ENCODE data around the gene HRC.

The HRC gene

DNA sequence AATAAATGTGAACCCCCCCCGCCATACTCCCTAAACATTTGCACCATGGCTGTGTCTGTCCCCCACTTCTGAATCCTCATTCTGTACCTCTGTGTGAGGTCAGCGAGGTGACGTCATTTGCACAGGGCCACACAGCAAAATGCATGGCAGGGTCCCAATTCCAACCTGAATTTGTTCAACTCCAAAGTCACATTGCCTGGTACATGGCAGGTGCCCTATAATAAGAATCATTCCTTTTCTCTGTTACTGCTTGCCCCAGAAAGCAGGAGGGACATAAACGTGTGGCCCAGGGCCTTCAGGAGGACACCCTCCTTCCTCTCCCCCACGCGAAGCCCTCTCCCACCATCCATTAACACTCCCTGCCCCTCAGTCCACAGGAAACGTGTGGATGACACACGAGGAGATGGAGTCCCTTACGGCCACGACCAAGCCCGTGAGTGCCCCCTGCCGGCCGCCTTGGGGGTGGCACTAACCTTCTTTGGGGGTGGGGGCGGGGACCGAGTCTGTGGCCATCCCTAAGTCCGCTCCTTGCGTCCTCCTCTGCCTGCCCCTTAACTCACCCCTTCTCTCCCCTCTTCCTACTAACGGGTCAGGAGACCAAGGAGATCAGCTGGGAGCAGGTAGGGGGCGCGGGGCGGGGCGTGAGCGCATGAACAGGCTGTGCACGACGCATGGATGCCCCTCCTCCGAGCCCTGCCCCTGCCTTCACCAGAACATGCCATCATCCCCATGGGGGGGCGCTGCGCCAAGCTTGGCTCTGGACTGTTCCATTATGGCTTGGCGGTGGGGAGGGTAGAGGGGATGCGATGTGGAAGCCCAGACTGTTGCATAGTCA lies 9.4 kb downstream of the HRC start:
- Histone ChIP-seq H3K14ac (ENCODE audit: low read length) (no peak overlapping the region), H2BK5ac (ENCODE audit: low read depth, low read length, poor library complexity) (no peak overlapping the region), H3K27me3 (ENCODE audit: insufficient read depth, low read length) (no peaks in the 10 kb centered on the region), H2BK12ac (ENCODE audit: low read length) (no peak overlapping the region), H4K8ac (ENCODE audit: low read depth, low read length) (no peak overlapping the region), H3K4me1 (ENCODE audit: control insufficient read depth in 1 of 2, insufficient read depth in 2 of 2, low read length in 2 of 2) (peaks cover 6 to 25% of the 10 kb centered on the region in 2 experiments), H3K36me3 (ENCODE audit: control insufficient read depth in 1 of 2, insufficient read depth in 2 of 2, low read length in 2 of 2) (no peaks in the 10 kb centered on the region), H3K9me3 (ENCODE audit: insufficient read depth, low read depth, low read length) (peaks cover 2% of the 10 kb centered on the region), H3K4ac (ENCODE audit: low read depth, low read length) (no peak overlapping the region), H3K4me3 (ENCODE audit: low read depth, low read length) (peak overlapping the region; percentile 54), H2AFZ (ENCODE audit: insufficient read depth, low read length, poor library complexity) (peak overlapping the region; percentile 23), H2BK120ac (ENCODE audit: insufficient read depth, low read length, poor library complexity) (no peak overlapping the region), H4K12ac (ENCODE audit: low read depth, low read length) (no peak overlapping the region), H3K27ac (ENCODE audit: low read depth, low read length) (no peak overlapping the region), H4K91ac (ENCODE audit: low read depth, low read length) (no peak overlapping the region), H3K18ac (ENCODE audit: low read length) (no peak overlapping the region), H3K79me2 (ENCODE audit: control insufficient read depth, insufficient read depth, low read length, poor library complexity) (peaks cover 2% of the 10 kb centered on the region), H3K79me1 (ENCODE audit: low read length) (peaks cover 14% of the 10 kb centered on the region), H3K23ac (ENCODE audit: low read length) (no peak overlapping the region), H3K4me2 (ENCODE audit: low read length) (peak overlapping the region; percentile 58), H2AK5ac (ENCODE audit: low read length) (no peak overlapping the region), H3K9ac (ENCODE audit: low read length) (no peak overlapping the region)
- no CpG with 5 or more reads among the region's 30 CpGs for WGBS (ENCODE audit: extremely low coverage, insufficient coverage, insufficient read length)
- peak; percentile 45 to 80 for DNase-seq

DNA sequence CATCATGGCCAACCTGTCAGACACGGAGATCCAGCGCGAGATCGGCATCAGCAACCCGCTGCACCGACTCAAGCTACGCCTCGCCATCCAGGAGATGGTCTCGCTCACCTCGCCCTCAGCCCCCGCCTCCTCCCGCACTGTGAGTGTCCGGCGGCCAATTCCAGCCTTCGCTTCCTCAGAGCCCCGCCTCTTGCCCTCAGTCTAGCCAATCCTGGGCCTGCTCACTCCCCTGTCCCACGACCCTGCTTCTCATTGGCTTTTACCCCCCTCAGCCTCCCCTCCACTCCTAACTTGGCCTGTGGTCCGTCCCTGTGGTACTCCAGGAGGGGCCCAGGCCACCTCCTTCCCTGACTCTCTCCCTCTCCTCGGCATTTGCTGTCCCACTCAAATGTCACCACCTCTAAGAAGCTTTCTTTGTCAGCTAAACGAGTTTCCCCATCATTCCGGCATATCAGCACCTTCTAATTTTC lies 12.3 kb downstream of the HRC start:
- Histone ChIP-seq H3K18ac (ENCODE audit: low read length) (no peak overlapping the region), H3K4me2 (ENCODE audit: low read length) (peak overlapping the region; percentile 92), H3K23ac (ENCODE audit: low read length) (no peak overlapping the region), H2AK5ac (ENCODE audit: low read length) (no peak overlapping the region), H3K4me1 (ENCODE audit: control insufficient read depth in 1 of 2, insufficient read depth in 2 of 2, low read length in 2 of 2) (peaks cover 0 to 10% of the 10 kb centered on the region in 2 experiments), H3K27ac (ENCODE audit: low read depth, low read length) (no peak overlapping the region), H4K91ac (ENCODE audit: low read depth, low read length) (no peak overlapping the region), H3K4me3 (ENCODE audit: low read depth, low read length) (peak overlapping the region; percentile 71), H3K79me2 (ENCODE audit: control insufficient read depth, insufficient read depth, low read length, poor library complexity) (no peaks in the 10 kb centered on the region), H3K9me3 (ENCODE audit: insufficient read depth, low read depth, low read length) (peaks cover 2% of the 10 kb centered on the region), H3K36me3 (ENCODE audit: control insufficient read depth in 1 of 2, insufficient read depth in 2 of 2, low read length in 2 of 2) (no peaks in the 10 kb centered on the region), H3K9ac (ENCODE audit: low read length) (no peak overlapping the region), H2BK120ac (ENCODE audit: insufficient read depth, low read length, poor library complexity) (no peak overlapping the region), H4K12ac (ENCODE audit: low read depth, low read length) (peak overlapping the region; percentile 79), H3K4ac (ENCODE audit: low read depth, low read length) (no peak overlapping the region), H3K79me1 (ENCODE audit: low read length) (no peaks in the 10 kb centered on the region), H2AFZ (ENCODE audit: insufficient read depth, low read length, poor library complexity) (peak overlapping the region; percentile 67), H3K14ac (ENCODE audit: low read length) (no peak overlapping the region), H2BK5ac (ENCODE audit: low read depth, low read length, poor library complexity) (no peak overlapping the region), H3K27me3 (ENCODE audit: insufficient read depth, low read length) (no peaks in the 10 kb centered on the region), H2BK12ac (ENCODE audit: low read length) (no peak overlapping the region), H4K8ac (ENCODE audit: low read depth, low read length) (peak overlapping the region; percentile 52)
- no CpG with 5 or more reads among the region's 21 CpGs for WGBS (ENCODE audit: extremely low coverage, insufficient coverage, insufficient read length)
- DNase-seq: peak; percentile 70 to 82

DNA sequence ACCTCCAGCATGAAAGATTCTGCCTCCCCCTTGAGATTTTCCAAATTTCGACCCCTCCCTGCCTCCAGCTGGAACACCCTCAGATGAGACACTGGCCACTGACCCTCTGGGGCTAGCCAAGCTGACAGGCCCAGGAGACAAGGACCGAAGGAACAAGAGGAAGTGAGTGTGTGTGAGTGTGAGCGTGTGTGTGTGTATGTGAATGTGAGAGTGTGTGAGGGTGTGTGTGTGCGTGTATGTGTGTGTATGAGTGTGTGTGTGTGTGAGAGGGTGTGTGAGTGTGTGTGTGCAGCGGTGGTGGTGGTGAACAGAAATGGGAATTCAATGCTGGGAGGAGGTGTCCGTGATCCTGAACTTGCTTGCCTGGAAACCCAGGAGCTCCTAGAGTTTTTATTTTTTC lies 13.8 kb downstream of the HRC start:
- no peak overlapping the region for H3K27ac ChIP-seq (ENCODE audit: low read depth, low read length)
- H3K4me2 ChIP-seq (ENCODE audit: low read length): no peak overlapping the region
- H3K18ac ChIP-seq (ENCODE audit: low read length): no peak overlapping the region
- H3K36me3 ChIP-seq (ENCODE audit: control insufficient read depth in 1 of 2, insufficient read depth in 2 of 2, low read length in 2 of 2): no peaks in the 10 kb centered on the region
- H2BK5ac ChIP-seq (ENCODE audit: low read depth, low read length, poor library complexity): no peak overlapping the region
- no peak overlapping the region for H4K8ac ChIP-seq (ENCODE audit: low read depth, low read length)
- no peak overlapping the region for H4K91ac ChIP-seq (ENCODE audit: low read depth, low read length)
- H3K9me3 ChIP-seq (ENCODE audit: insufficient read depth, low read depth, low read length): peaks cover 2% of the 10 kb centered on the region
- H3K79me1 ChIP-seq (ENCODE audit: low read length): no peaks in the 10 kb centered on the region
- no peak overlapping the region for H3K23ac ChIP-seq (ENCODE audit: low read length)
- no peak overlapping the region for H2BK12ac ChIP-seq (ENCODE audit: low read length)
- H3K79me2 ChIP-seq (ENCODE audit: control insufficient read depth, insufficient read depth, low read length, poor library complexity): no peaks in the 10 kb centered on the region
- H3K4me3 ChIP-seq (ENCODE audit: low read depth, low read length): no peak overlapping the region
- no peak overlapping the region for H3K4ac ChIP-seq (ENCODE audit: low read depth, low read length)
- H4K12ac ChIP-seq (ENCODE audit: low read depth, low read length): no peak overlapping the region
- H2AK5ac ChIP-seq (ENCODE audit: low read length): no peak overlapping the region
- no peak for DNase-seq
- no peak overlapping the region for H3K14ac ChIP-seq (ENCODE audit: low read length)
- no peak overlapping the region for H2AFZ ChIP-seq (ENCODE audit: insufficient read depth, low read length, poor library complexity)
- H3K27me3 ChIP-seq (ENCODE audit: insufficient read depth, low read length): no peaks in the 10 kb centered on the region
- peaks cover 0 to 10% of the 10 kb centered on the region in 2 experiments for H3K4me1 ChIP-seq (ENCODE audit: control insufficient read depth in 1 of 2, insufficient read depth in 2 of 2, low read length in 2 of 2)
- WGBS (ENCODE audit: extremely low coverage, insufficient coverage, insufficient read length): 100% methylated on average over 2 of the region's 6 CpGs
- no peak overlapping the region for H2BK120ac ChIP-seq (ENCODE audit: insufficient read depth, low read length, poor library complexity)
- H3K9ac ChIP-seq (ENCODE audit: low read length): peak overlapping the region; percentile 50

DNA sequence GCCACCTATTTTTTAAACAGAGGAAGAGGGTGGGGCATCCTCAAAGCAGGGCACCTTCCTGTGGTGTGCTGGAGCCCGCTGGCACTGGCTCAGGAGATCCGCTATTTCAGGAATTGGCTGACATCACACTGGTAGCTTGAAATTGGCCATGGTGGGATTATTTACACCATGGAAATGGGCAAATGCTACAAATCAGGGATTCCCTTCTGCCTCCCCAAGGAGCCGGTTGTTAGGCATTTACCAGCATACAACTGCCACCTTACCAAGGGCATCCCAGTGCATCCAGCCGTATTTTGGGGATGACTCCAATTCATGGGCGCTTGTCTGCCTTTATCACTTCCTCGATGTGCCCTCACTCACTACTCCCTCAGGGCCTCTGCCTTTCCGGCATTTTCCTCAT lies 14.2 kb downstream of the HRC start:
- no peak overlapping the region for H2AFZ ChIP-seq (ENCODE audit: insufficient read depth, low read length, poor library complexity)
- no peak overlapping the region for H3K14ac ChIP-seq (ENCODE audit: low read length)
- H3K36me3 ChIP-seq (ENCODE audit: control insufficient read depth in 1 of 2, insufficient read depth in 2 of 2, low read length in 2 of 2): no peaks in the 10 kb centered on the region
- H3K27ac ChIP-seq (ENCODE audit: low read depth, low read length): no peak overlapping the region
- H2BK12ac ChIP-seq (ENCODE audit: low read length): no peak overlapping the region
- H2BK120ac ChIP-seq (ENCODE audit: insufficient read depth, low read length, poor library complexity): no peak overlapping the region
- no peaks in the 10 kb centered on the region for H3K79me1 ChIP-seq (ENCODE audit: low read length)
- no peak overlapping the region for H3K4me2 ChIP-seq (ENCODE audit: low read length)
- H3K9ac ChIP-seq (ENCODE audit: low read length): peak overlapping the region; percentile 50
- H4K91ac ChIP-seq (ENCODE audit: low read depth, low read length): no peak overlapping the region
- H3K4ac ChIP-seq (ENCODE audit: low read depth, low read length): no peak overlapping the region
- no CpG with 5 or more reads among the region's 7 CpGs for WGBS (ENCODE audit: extremely low coverage, insufficient coverage, insufficient read length)
- no peaks in the 10 kb centered on the region for H3K79me2 ChIP-seq (ENCODE audit: control insufficient read depth, insufficient read depth, low read length, poor library complexity)
- H4K12ac ChIP-seq (ENCODE audit: low read depth, low read length): no peak overlapping the region
- H3K4me3 ChIP-seq (ENCODE audit: low read depth, low read length): no peak overlapping the region
- no peak overlapping the region for H2AK5ac ChIP-seq (ENCODE audit: low read length)
- H4K8ac ChIP-seq (ENCODE audit: low read depth, low read length): no peak overlapping the region
- peaks cover 3% of the 10 kb centered on the region for H3K9me3 ChIP-seq (ENCODE audit: insufficient read depth, low read depth, low read length)
- H2BK5ac ChIP-seq (ENCODE audit: low read depth, low read length, poor library complexity): no peak overlapping the region
- no peak overlapping the region for H3K18ac ChIP-seq (ENCODE audit: low read length)
- H3K27me3 ChIP-seq (ENCODE audit: insufficient read depth, low read length): no peaks in the 10 kb centered on the region
- H3K4me1 ChIP-seq (ENCODE audit: control insufficient read depth in 1 of 2, insufficient read depth in 2 of 2, low read length in 2 of 2): peaks cover 0 to 6% of the 10 kb centered on the region in 2 experiments
- no peak overlapping the region for H3K23ac ChIP-seq (ENCODE audit: low read length)
- DNase-seq: no peak

All from trophoblast cell (in vitro differentiated cells and primary cell).